PFSK-1 (cell line): ENCODE results near the gene PITPNM2.

Experiments used
- FOXP2 ChIP-seq: optimal IDR thresholded peaks from 2 replicates; pipeline ENCODE3; 2011; ENCODE audit warnings: borderline replicate concordance, control low read depth, inconsistent platforms; ENCODE audit not compliant: insufficient read depth; ENCODE audit errors: extremely low read length, extremely low read depth
- POLR2AphosphoS5 ChIP-seq: IDR thresholded peaks from 2 replicates; pipeline ENCODE4 v1.6.1; 2012; ENCODE audit warnings: low read depth, mild to moderate bottlenecking, control low read depth, low read length, moderate library complexity
- REST ChIP-seq, 2 experiments: IDR thresholded peaks; 2 replicates each; pipeline versions ENCODE4 v1.6.1 to v1.8.0; 2011 to 2012; ENCODE audit warnings: low read depth in 2 of 2, low read length in 2 of 2, control low read depth in 1 of 2, inconsistent platforms in 1 of 2, mild to moderate bottlenecking in 1 of 2, moderate library complexity in 1 of 2; ENCODE audit not compliant: insufficient read depth in 1 of 2
- SIN3A ChIP-seq: IDR thresholded peaks from 2 replicates; pipeline ENCODE4 v1.6.1; 2012; ENCODE audit warnings: mild to moderate bottlenecking, low read length, moderate library complexity, borderline replicate concordance; ENCODE audit not compliant: insufficient read depth
- TAF1 ChIP-seq: IDR thresholded peaks from 2 replicates; pipeline ENCODE4 v1.6.1; 2012; ENCODE audit warnings: low read length, control low read depth, borderline replicate concordance; ENCODE audit not compliant: insufficient read depth

PITPNM2 gene

GRCh38 chr12:123171967-123172366 lies 21.1 kb upstream of the PITPNM2 start:
- no peak for TF ChIP-seq FOXP2
- TF ChIP-seq POLR2AphosphoS5 = no peak
- TF ChIP-seq TAF1 = no peak
- TF ChIP-seq SIN3A = no peak
- TF ChIP-seq REST (IDR thresholded peaks at IDR 0.05; ENCODE audit: insufficient read depth in 1 of 2, low read depth in 2 of 2, low read length in 2 of 2) = no peak

DNA sequence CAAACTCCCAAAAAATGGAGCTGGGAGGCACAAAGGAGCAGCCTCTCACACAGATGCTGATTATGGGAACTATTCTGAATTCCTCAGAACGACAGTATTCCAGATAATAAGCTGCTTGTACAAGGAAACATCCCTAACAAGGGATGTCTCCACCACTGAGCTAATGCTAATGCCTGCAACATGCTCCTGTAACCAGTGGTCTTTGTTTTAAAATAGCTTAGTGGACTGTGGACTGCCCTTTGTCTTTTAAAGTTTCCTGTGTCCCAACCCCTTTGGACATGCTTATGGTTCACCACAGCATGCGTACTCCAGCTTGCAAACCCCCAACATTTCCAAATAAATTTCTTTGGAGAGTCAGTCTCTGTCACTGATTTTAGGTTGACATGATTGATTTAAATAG lies 16.4 kb upstream of the PITPNM2 start:
- TF ChIP-seq TAF1 (no peak), FOXP2 (no peak), SIN3A (no peak), POLR2AphosphoS5 (no peak), REST (IDR thresholded peaks at IDR 0.05; ENCODE audit: insufficient read depth in 1 of 2, low read depth in 2 of 2, low read length in 2 of 2) (no peak)

- TF ChIP-seq FOXP2 (no peak), POLR2AphosphoS5 (no peak), TAF1 (no peak), SIN3A (no peak)
Measured at GRCh38 chr12:123165537-123165936, 14.6 kb upstream of the PITPNM2 start.

DNA sequence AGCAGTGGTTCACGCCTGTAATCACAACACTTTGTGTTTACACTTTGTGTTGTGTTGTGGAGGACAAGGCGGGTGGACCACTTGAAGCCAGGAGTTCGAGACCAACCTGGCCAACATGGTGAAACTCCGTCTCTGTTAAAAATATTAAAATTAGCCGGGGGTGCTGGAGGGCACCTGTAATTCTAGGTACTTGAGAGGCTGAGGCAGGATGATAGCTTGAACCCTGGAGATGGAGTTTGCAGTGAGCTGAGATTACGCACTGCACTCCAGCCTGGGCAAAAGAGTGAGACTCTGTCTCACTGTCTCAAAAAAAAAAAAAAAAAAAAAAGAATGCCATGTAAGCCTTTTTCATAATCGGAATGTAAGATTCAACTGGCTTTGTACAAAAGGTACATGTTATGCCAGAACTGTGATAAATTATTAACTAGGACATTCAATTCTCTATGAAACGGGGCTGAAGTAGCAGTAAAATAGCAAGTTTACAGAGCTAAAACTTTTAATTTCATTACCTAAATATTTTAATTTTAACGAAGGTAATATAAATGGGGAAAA lies 13.9 kb upstream of the PITPNM2 start:
- TF ChIP-seq SIN3A = no peak
- no peak for TF ChIP-seq FOXP2
- TF ChIP-seq POLR2AphosphoS5 = no peak
- TF ChIP-seq TAF1 = no peak

GRCh38 chr12:123164222-123164621 lies 13.3 kb upstream of the PITPNM2 start:
- TF ChIP-seq POLR2AphosphoS5 (no peak), FOXP2 (no peak), REST (IDR thresholded peaks at IDR 0.05; ENCODE audit: insufficient read depth in 1 of 2, low read depth in 2 of 2, low read length in 2 of 2) (no peak), TAF1 (no peak), SIN3A (no peak)

GRCh38 chr12:123163227-123163626 lies 12.3 kb upstream of the PITPNM2 start:
- TF ChIP-seq TAF1 (no peak), SIN3A (no peak), FOXP2 (no peak)
